HG03159 (cell line): ENCODE measurements around the gene EIF3B.
"Not testable (repeated sequence)": the region's sequence is repeated elsewhere in the genome, so short reads cannot be mapped to it uniquely, and the experiment has no call there.

ENCODE experiments used
- ATAC-seq: cut with Tn5 transposase; IDR thresholded peaks from one replicate; pipeline ENCODE4 v1.9.1; 2021; ENCODE audit warnings: mild to moderate bottlenecking, moderate library complexity; ENCODE audit not compliant: unreplicated experiment

The EIF3B gene

DNA sequence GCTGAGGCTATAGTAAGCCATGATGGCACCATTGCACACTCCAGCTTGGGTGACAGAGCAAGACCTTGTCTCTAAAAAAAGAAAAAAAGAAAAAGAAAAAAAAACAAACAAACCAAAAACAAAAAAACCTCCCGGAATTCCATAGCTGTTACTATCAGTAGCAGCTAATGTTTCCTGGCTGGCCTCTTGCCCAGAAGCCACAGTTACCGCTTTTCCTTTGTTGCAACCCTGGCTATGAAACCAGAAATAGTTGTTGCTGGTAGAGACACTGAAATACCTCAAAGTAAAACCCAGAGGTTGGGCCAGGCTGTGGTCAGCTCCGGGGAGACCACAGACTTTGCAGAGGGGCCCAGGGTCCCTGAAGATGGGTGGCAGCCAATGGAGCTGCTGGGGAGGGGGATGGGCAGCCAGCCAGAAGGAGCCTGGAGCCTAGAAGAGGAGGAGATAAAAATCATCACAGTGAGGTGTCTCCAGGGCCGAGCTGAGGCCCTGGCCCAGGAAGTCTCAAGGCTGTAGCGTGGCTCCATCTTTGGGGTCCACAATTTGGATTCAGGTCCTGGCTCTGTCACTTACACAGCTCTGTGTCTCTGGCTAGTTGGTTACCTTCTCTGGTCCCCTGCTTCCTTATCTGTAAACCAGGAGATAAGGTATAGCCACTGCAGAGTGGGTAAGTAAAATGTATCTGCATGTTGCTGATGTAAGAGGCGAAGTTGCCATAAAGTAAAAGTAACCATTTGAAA is 45.4 kb downstream of the EIF3B start:
- no peak for ATAC-seq

DNA sequence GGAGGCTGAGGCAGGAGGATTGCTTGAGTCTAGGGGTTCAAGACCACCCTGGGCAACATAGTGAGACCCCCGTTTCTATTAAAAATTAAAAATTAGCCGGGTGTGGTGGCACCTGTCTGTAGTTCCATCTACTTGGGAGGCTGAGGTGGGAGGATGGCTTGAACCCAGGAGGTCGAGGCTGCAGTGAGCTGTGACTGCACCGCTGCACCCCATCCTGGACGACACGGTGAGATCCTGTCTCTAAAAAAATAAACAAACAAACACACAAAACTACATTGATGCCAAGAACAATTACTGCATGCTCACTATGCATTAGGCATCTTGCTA is 48.0 kb downstream of the EIF3B start:
- ATAC-seq = no peak

DNA sequence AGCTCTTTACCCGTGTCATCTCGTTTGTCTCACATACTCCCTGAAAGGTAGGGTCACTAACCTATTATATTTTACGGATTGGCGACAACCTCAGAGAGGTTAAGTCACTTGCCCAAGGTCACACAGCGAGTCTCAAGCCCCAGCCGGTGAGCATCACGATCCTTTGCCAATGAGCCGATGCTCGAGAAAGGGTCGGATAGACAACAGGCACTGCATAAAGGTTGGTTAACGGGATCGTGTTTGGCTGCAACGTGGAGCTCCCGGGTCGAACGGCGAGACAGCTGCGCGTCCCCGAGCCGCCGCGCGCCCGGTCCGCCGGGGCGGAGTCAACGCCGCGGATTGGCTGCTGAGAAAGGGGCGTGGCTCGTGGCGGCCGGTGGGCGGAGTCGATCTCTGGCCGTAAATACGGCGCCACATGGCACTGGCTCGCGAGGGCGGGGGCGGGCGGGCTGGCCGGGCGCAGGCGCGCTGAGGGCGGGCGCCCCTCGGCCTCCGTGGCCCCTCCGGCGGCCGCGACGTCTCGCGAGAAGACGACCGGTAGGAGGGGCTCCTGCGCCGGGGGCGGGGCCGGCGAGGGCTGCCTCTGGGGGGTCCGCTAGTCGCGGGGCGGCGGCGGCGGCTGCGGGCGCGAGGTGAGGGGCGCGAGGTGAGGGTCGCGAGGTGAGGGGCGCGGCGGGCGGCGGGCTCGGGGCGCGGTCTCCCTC is 48.5 kb downstream of the EIF3B start, which contains the start of gene CHST12:
Gene CHST12 (plus strand): TSS at position 598 of the 704 bp plus-strand sequence. CDS start 29,029 bp downstream, outside the sequence.
- peak; percentile 42 for ATAC-seq

DNA sequence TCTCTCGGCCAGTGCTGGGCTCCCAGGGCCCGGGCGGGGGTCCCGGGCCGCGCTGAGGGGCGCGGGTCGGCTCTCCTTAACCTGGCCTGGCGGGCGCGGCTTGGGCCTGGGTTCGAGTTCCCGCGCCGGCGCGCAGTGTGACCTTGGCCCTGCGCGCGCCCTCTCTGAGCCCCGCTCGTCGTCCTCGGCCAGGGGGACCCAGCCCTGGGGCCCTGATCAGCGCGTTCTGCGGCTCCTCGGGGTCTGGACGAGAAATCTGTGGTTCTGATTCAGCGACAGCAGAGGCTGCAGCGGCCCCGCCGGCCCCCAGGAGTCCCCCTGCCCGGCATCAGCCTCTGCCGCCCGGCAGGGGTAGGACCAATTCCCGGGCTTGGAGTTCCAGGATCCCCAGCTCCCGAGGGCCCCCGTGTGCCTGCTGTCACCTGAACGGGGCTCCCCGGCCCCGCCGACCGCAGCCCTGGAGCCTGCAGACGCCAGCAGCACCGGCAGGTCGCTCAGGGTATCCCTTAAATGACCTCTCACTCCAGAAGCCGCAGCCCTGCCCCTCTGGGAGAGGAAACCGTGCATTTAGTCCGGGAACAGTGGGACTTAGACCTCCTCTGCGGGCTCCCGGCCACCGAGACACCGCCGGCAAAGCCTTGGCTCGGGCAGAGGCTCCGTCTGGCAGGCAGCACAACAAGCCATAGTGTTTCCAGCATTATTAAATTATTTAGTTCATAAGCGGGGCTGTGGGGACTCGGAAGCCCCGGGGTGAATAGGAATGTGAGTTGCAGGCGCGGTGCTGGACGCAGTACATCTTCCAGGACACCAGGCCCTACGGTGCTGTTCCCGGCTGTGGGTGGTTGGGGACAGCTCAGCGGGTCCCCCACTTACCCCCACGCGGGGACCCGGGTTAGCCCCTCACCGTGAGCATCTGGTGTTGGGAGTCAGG is 49.4 kb downstream of the EIF3B start:
- ATAC-seq = peak; percentile 0

DNA sequence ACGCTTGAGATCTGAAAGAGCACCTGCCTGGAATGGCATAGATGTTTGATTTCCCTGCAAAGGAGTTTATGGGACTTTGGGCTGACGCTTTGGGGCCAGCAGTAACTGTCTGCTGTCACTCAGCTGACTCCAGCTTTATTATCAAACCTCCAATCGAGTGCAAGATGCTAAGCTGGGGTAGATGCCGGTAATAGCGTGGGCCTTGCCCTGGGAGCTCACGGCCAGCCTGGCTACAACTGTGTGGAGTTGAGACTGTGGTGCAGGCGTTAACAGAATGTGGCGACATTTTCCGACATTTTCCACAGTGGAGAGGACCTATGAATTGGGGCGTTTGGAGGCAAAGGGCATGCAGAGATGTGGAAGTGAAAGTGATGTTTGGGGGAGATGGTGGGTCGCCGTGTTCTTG is 50.1 kb downstream of the EIF3B start:
- ATAC-seq = no peak

DNA sequence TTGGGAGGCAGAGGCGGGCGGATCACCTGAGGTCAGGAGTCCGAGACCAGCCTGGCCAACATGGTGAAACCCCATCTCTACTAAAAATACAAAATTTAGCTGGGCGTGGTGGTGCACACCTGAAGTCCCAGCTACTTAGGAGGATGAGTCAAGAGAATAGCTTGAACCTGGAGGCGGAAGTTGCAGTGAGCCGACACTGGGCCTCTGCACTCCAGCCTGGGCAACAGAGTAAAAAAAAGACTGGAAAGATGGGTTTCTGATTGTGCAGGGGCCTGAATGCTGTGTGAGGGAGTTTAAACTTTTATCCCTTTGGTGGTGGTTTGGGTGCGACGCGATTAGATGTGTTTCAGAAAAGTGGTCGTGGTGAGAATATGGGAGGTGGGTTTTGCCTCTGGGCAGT is 50.6 kb downstream of the EIF3B start:
- ATAC-seq = no peak

DNA sequence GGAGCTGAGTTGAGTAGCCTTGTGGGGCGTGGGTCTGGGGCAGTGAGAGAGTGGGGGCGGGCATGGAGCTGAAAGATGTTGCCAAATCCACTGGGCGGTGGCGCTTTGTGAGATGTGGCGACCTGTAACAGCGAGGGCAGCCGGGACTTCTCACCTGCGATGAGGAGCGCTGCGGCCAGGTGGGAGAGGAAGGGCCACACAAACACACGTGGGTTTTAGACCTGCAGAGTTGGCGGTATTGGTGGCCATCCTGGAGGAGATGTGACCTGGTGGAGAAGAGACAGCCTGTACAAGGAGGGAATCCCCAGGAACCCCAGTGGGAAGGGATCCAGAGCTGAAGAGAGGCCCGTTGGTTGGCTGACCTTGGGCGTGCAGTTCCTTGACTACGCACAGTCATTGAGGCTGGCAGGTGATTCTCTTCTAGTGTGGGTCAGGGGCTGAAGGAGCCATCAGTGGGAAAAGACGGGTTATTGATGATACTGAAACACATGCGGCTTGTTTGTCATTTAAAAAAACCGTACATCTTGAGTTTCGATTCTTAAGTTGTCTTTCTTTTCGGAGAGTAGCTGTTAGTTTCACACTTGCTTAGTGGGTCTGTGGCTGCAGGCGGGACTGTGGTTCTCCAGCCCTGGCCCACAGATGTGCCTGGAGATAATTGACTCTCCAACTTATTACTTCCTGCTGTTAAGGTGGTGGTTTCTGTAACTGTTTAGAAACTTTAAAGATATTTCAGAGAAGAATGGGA is 51.1 kb downstream of the EIF3B start:
- peak; percentile 44 for ATAC-seq

DNA sequence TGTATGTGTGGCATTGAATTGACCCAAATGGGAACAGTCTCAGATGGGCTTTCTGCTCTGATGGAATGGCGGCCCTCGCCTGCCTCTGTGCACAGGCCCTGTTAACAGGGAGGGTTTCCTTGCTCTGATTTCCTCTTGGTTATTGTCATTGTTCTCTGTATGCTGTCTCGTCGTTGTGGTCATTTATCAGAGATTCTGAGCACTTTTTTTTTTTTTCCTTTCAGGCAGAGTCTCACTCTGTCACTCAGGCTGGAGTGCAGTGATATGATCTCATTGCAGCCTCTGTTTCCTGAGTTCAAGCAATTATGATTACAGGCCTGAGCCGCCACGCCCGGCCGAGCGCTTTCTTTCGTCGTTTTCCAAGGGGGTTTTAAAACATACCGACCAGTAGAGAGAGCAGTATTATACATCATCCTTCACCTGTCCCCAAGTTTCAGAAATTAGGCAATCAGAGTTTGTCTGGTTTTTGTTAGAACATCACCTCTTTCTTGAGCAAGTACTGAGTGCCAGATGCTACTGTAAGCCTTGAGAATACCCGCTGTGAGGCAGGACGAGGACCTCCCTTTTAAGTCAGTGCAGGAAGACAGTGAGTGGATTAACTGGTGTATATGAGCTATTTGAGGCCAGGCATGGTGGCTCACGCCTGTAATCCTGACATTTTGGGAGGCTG is 55.3 kb downstream of the EIF3B start:
- no peak for ATAC-seq

DNA sequence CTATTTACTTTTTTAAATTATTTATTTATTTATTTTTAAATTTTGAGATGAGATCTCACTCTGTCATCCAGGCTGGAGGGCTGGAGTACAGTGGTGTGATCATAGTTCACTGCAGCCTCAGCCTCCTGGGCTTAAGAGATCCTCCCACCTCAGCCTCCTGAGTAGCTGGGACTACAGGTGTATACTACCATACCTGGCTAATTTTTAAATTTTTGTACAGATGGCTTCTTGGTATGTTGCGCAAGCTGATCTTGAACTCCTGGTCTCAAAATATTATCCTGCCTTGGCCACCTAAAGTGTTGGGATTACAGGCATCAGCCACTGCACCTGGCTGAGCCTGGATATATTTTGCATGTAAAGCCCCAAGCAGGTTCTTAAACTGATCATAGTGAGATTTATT is 56.4 kb downstream of the EIF3B start:
- ATAC-seq = no peak

DNA sequence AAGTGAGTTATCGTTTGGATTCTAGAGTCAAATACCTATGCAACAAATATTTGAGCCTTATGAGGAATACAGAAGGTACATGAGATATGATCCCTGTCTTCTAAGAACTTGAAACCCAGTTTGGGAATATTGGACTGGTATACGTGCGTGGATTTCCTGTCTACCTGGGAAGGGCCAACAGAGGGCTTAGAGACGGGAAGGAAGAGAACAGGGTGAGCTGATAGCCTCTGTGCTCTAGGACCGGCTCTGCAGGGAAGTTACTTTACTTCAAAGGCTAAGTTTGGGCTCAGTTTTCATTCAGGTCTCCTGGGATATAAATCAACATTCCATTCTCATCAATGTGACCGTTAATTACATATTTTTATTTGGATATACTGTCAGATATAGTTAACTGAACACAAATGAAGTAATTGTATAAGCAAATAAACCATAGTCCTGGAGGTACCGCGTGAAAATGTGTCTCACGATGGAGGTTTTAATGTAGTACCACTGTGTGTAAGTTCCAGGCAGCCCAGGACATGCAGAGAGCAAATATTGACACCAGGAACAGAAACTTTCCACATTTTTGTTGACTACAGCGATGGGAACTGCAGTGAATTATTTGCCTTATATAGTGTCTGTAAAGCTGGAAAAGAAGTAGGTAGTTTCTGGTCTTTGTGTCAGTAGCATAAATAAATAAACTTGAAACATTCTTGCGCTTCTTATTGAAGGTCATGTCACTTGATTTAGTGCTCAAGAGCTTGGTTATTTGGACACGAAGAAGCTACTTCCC is 57.4 kb downstream of the EIF3B start:
- ATAC-seq = no peak

DNA sequence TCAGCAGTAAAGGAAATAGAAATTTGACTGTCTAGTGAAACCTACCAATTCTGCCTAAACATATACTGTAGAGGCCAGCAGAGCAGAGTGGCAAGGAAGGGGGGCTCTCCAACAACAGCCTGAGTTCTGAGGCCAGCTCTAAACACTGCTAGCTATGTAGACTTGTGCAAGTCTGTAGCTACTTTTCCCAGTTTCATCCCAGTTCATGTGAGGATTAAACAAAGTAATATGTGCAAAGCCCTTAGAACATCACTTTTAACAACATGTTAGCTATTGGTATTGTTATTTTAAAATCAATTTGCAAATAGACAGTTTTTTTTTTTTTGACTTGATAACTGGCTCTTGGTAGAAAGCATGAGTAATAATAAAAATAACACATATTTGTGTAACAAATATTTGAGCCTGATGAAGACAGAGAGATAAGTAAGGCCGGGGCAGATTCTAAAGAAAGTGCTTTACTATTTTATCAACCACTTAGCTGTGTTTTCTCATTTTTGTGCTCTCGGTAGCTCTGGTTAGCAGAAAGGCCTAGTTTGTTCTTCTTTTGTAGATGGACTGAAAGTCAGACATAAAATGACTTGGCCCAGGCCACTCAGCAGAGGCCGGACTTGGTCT is 58.1 kb downstream of the EIF3B start:
- no peak for ATAC-seq

DNA sequence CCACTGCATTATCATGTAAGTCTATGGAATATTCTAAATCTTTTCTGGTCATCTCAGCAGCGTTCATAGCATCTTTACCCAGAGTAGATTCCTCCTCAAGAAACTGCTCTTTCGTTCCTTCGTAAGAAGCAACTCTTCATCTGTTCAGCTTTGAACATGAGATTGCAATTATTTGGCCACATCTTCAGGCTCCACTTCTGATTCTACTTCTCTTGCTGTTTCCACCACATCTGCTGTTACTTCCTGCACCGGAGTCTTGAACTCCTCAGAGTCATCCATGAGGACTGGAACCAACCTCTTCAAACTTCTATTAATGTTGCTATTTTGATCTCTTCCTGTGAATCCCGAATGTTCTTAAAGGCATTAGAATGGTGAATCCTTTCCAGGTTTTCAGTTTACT is 61.4 kb downstream of the EIF3B start:
- ATAC-seq = no peak

DNA sequence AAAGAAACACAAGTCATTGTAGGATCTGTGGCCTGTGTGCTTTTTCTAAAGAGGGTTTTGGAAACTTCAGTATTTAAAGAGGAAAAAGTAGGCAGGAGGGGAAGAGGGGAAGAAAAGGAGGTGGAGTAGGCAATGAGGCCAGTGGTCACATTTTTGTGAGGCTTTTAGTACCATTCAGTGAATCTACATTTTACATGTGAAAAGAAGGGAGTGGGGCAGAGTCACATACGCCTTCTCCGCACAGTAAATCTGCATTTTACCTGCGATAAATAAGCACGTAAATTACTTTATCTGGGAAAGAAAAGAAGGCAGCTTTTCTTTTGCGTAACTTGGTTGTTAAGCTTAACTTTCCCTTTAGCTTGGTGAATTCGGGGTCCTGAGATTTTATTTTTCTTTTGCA is 62.0 kb downstream of the EIF3B start:
- ATAC-seq = no peak

DNA sequence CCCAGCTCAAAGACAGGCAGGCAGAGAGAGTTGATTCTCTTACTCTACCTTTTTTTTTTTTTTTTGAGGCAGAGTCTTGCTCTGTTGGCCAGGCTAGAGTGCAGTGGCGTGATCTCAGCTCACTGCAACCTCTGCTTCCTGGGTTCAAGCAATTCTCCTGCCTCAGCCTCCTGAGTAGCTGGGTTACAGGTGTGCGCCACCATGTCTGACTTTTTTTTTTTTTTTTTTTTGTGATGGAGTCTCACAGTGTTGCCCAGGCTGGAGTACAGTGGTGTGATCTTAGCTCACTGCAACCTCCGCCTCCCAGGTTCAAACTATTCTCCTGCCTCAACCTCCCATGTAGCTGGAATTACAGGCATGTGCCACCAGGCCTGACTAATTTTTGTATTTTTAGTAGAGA is 62.6 kb downstream of the EIF3B start:
- not testable (repeated sequence) for ATAC-seq

DNA sequence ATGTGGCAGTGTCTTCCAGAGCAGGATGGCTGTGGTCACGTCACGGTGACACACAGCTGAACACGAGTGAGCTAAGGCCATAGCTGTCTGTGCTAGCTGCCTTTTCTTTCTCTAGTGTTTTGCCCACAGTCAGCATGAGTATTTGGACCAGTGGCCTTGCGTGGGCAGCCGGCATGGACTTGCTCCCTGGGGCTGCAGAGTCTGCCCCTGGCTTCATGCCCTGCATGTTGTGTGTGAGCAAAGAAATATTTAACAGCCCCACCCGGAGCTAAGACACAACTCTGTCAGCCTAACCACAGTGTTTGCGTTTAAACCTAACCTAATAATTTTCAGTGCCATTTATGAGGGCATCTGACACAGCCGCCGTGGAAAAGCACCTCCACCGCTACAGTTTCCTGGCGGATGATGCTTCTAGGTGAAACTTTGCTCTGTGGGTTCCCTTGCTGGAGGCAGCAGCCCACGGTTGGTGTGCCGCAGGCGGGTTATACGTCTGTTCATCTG is 63.4 kb downstream of the EIF3B start:
- no peak for ATAC-seq

DNA sequence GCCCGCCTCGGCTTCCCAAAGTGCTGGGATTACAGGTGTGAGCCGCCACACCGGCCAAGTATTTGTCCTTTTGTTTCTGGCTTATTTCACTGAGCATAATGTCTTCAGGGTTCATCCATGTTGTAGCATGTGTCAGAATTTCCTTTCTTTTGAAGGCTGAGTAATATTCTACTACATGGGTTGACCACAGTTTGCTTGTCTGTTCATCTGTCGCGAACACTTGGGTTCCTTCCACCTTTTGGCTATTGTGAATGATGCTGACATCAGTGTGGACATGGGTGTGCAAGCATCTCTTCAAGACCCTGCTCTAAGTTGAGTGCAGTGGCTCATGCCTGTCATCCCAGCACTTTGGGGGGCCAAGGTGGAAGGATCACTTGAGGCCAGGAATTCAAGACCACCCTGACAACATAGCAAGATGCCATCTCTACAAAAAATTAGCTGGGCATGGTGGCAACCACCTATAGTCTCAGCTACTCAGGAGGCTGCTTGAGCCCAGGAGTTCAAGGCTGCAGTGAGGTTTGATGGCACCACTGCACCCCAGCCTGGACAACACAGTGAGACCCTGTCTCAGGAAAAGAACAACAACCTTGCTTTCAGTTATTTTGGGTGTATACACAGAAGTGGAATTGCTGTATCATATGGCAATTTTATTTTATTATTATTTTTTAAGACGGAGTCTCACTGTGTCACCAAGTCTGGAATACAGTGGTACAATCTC is 65.7 kb downstream of the EIF3B start:
- ATAC-seq = no peak

DNA sequence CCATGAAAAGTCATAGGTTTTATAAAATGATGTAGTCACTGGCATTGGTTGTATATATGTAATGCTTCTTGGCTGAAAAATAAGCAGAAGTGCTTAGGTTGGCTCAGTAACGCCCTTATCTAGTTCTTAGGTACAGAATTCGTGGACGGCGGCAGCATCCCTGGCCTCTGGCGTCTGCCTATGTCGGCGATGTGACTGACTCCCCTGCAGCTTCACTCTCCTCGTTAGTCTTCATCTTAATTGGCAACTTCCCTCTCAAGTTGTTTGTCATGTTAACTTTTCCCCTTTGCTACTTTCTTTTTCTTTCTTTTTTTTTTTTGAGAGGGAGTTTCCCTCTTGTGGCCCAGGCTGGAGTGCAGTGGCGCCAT is 67.3 kb downstream of the EIF3B start:
- no peak for ATAC-seq

DNA sequence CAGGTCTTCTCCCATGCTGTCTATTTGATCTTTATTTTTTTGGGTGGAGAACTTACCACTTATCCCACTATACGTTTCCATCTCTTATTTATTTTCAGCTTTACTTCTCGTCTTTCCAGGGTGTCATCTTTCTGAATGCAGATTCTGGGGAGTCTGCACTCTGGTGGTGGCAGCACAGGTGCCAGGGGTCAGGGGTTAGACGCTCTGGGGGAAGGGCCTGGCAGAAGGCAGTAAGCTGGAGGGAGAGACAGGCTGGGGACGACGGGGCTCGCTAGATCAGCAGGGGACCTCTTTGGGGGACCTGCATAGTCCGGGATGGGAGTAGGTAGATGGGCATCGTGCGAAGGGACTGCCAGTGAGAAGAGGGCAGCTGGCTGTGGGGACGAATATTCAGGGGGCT is 71.1 kb downstream of the EIF3B start:
- no peak for ATAC-seq
